GM12891 (cell line): ENCODE results near the gene COL10A1.

Experiments used
- POLR2A ChIP-seq: IDR thresholded peaks from 2 replicates; pipeline ENCODE4 v1.6.1; 2011; ENCODE audit warnings: low read depth, low read length, control low read depth
- POLR2AphosphoS5 ChIP-seq: IDR thresholded peaks from 2 replicates; pipeline ENCODE4 v1.6.1; 2011; ENCODE audit warnings: low read depth, low read length, control low read depth
- POU2F2 ChIP-seq: IDR thresholded peaks from 2 replicates; pipeline ENCODE4 v1.6.1; 2011; ENCODE audit warnings: low read depth, mild to moderate bottlenecking, control low read depth, low read length, moderate library complexity
- SPI1 ChIP-seq: IDR thresholded peaks from 2 replicates; pipeline ENCODE4 v1.6.1; 2011; ENCODE audit warnings: low read depth, low read length, control low read depth
- TAF1 ChIP-seq: IDR thresholded peaks from 2 replicates; pipeline ENCODE4 v1.6.1; 2011; ENCODE audit warnings: low read depth, low read length, control low read depth

DNA sequence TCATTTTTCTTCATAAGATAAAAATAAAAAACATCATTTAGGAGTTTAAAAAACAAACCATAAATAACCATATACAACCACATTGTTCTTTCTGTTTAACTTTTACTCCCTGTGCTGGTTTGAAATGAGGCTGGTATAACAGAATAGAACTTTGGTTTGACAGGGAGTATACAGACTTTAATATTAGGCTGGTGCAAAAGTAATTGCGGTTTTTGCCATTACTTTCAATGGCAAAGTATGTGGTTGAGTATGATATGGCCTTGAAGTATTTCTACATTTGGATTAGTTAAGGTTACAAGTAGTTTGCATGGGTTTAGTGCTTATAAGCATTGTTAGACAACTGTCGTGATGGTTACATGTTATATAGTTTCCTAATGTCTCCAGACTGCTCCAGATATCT, 29.0 kb upstream of the COL10A1 start:
- no peak for TF ChIP-seq TAF1
- no peak for TF ChIP-seq POLR2AphosphoS5
- TF ChIP-seq POLR2A, result no peak
- no peak for TF ChIP-seq SPI1
- no peak for TF ChIP-seq POU2F2
